WTC11 (cell line): ENCODE measurements around the gene NOXA1. TPM values are rescaled to one million over a fixed set of nuclear protein-coding genes. Genes with fewer than 3 reads are reported as not detected.

Source experiments
- ATAC-seq: fragments of 200-7000 bp; cut with Tn5 transposase; 2 replicates; pipeline ENCODE4 v1.10.0; 2021; ENCODE audit warnings: mild to moderate bottlenecking, moderate library complexity
- CTCF ChIA-PET: fragments of 300-600 bp; sonication (Branson Sonifier 250); formaldehyde crosslinking; loops from one replicate; lab custom pipeline; 2021; ENCODE audit warnings: antibody characterized with exemption; lab: Charles Lee
- POLR2A ChIA-PET: fragments of 350-600 bp; sonication (Branson Sonifier 250); formaldehyde crosslinking; loops from one replicate; lab custom pipeline; 2021; ENCODE audit warnings: antibody characterized with exemption; lab: Charles Lee
- DNase-seq: peaks from one replicate; pipeline ENCODE4 v3.0.0; 2021; ENCODE audit warnings: low spot score
- H3K27ac Mint-ChIP-seq: 2 replicates; pipeline ENCODE4 v1.8.0; 2021; ENCODE audit warnings: mixed read lengths
- H3K27me3 Mint-ChIP-seq: 2 replicates; pipeline ENCODE4 v1.8.0; 2021; ENCODE audit warnings: low read depth, mild to moderate bottlenecking, moderate library complexity, mixed read lengths
- H3K36me3 Mint-ChIP-seq: 2 replicates; pipeline ENCODE4 v1.8.0; 2021; ENCODE audit warnings: mixed read lengths
- H3K4me1 Mint-ChIP-seq: 2 replicates; pipeline ENCODE4 v1.8.0; 2022; ENCODE audit warnings: mixed read lengths
- H3K4me3 Mint-ChIP-seq: 2 replicates; pipeline ENCODE4 v1.8.0; 2021; ENCODE audit warnings: mild to moderate bottlenecking, moderate library complexity, mixed read lengths
- H3K9me3 Mint-ChIP-seq: 2 replicates; pipeline ENCODE4 v1.8.0; 2021; ENCODE audit warnings: mixed read lengths
- CREM ChIP-seq: sonication (generic); formaldehyde crosslinking; IDR thresholded peaks from 2 replicates; pipeline ENCODE4 v1.8.1; 2022; ENCODE audit warnings: mild to moderate bottlenecking, missing genetic modification reagents, moderate library complexity
- ESRRA ChIP-seq: sonication (generic); formaldehyde crosslinking; IDR thresholded peaks from 2 replicates; pipeline ENCODE4 v1.8.1; 2022; ENCODE audit warnings: mild to moderate bottlenecking, missing genetic modification reagents, borderline replicate concordance
- FOXP1 ChIP-seq: sonication (generic); formaldehyde crosslinking; IDR thresholded peaks from 2 replicates; pipeline ENCODE4 v1.8.0; 2022; ENCODE audit warnings: missing genetic modification reagents, mild to moderate bottlenecking, moderate library complexity, borderline replicate concordance
- JAZF1 ChIP-seq: fragments of 250-450 bp; sonication (Bioruptor Pico); IDR thresholded peaks from 2 replicates; pipeline ENCODE4 v1.9.0; 2021; ENCODE audit warnings: moderate library complexity, mild to moderate bottlenecking, inconsistent platforms
- NFATC4 ChIP-seq: fragments of 250-450 bp; sonication (Bioruptor Pico); IDR thresholded peaks from 2 replicates; pipeline ENCODE4 v1.9.0; 2021; ENCODE audit warnings: mild to moderate bottlenecking
- NR1H2 ChIP-seq: sonication (generic); formaldehyde crosslinking; IDR thresholded peaks from 2 replicates; pipeline ENCODE4 v1.9.0; 2021; ENCODE audit warnings: mild to moderate bottlenecking, moderate library complexity, missing genetic modification reagents
- PRRX2 ChIP-seq: fragments of 250-450 bp; sonication (Bioruptor Pico); IDR thresholded peaks from 2 replicates; pipeline ENCODE4 v1.8.0; 2021; ENCODE audit warnings: mild to moderate bottlenecking
- RELA ChIP-seq: sonication (generic); formaldehyde crosslinking; IDR thresholded peaks from 2 replicates; pipeline ENCODE4 v1.8.1; 2022; ENCODE audit warnings: missing genetic modification reagents, mild to moderate bottlenecking, borderline replicate concordance
- SOX15 ChIP-seq: fragments of 250-450 bp; sonication (Bioruptor Pico); IDR thresholded peaks from 2 replicates; pipeline ENCODE4 v1.9.0; 2021; ENCODE audit warnings: mild to moderate bottlenecking
- SP1 ChIP-seq: sonication (generic); formaldehyde crosslinking; conservative IDR thresholded peaks from 2 replicates; pipeline ENCODE4 v1.8.1; 2022; ENCODE audit warnings: missing genetic modification reagents
- TCF7 ChIP-seq: sonication (generic); formaldehyde crosslinking; IDR thresholded peaks from 2 replicates; pipeline ENCODE4 v1.8.0; 2022; ENCODE audit warnings: mild to moderate bottlenecking, low read depth, missing genetic modification reagents, moderate library complexity
- TEAD4 ChIP-seq: sonication (generic); formaldehyde crosslinking; IDR thresholded peaks from 2 replicates; pipeline ENCODE4 v1.8.0; 2022; ENCODE audit warnings: mild to moderate bottlenecking, missing genetic modification reagents
- ZNF121 ChIP-seq: sonication (generic); formaldehyde crosslinking; IDR thresholded peaks from 2 replicates; pipeline ENCODE4 v1.8.0; 2023; ENCODE audit warnings: missing genetic modification reagents
- total RNA-seq: library from RNA; stranded (reverse); gene quantifications from 3 replicates; pipeline ENCODE4 v1.2.3, GENCODE V29; 2021
- TF ChIP-seq, protein P1 (sequence below): fragments of 250-450 bp; sonication (Bioruptor Pico); IDR thresholded peaks from 2 replicates; pipeline ENCODE4 v1.9.0; 2021; ENCODE audit warnings: mild to moderate bottlenecking
- TF ChIP-seq, protein P2 (sequence below): sonication (generic); formaldehyde crosslinking; IDR thresholded peaks from 2 replicates; pipeline ENCODE4 v1.8.1; 2023; ENCODE audit warnings: mild to moderate bottlenecking, moderate library complexity, missing genetic modification reagents
- TF ChIP-seq, protein P3 (sequence below): sonication (generic); formaldehyde crosslinking; IDR thresholded peaks from 2 replicates; pipeline ENCODE4 v1.8.1; 2022; ENCODE audit warnings: low read depth, missing genetic modification reagents, borderline replicate concordance
- TF ChIP-seq, protein P4 (sequence below): sonication (generic); formaldehyde crosslinking; IDR thresholded peaks from 2 replicates; pipeline ENCODE4 v1.8.1; 2023; ENCODE audit warnings: mild to moderate bottlenecking, missing genetic modification reagents, borderline replicate concordance
- TF ChIP-seq, protein P5 (sequence below): sonication (generic); formaldehyde crosslinking; IDR thresholded peaks from 2 replicates; pipeline ENCODE4 v1.8.1; 2022; ENCODE audit warnings: mild to moderate bottlenecking, missing genetic modification reagents, moderate library complexity, borderline replicate concordance

Gene NOXA1
- total RNA-seq, 1 experiment from 2014 or later: 2.9 TPM

DNA sequence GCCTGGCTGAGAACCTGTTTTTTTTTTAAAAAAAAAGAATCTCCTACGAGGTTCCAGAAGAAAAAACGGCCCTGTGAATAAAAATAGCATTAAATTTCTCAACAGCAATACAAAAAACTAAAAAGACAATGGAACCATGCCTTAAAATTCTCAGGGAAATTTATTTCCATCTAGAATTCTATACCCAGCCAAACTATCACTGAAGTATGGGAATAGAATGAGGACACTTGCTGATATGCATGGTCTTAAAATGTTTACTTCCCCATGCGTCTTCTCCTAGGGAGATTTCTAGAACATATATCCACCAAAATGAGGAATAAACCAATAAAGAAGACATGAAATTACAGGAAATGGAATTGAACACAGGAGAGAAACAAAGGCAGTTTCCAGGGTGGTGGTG lies 52.5 kb downstream of the NOXA1 start (continued):
- TF ChIP-seq, protein P1, sequence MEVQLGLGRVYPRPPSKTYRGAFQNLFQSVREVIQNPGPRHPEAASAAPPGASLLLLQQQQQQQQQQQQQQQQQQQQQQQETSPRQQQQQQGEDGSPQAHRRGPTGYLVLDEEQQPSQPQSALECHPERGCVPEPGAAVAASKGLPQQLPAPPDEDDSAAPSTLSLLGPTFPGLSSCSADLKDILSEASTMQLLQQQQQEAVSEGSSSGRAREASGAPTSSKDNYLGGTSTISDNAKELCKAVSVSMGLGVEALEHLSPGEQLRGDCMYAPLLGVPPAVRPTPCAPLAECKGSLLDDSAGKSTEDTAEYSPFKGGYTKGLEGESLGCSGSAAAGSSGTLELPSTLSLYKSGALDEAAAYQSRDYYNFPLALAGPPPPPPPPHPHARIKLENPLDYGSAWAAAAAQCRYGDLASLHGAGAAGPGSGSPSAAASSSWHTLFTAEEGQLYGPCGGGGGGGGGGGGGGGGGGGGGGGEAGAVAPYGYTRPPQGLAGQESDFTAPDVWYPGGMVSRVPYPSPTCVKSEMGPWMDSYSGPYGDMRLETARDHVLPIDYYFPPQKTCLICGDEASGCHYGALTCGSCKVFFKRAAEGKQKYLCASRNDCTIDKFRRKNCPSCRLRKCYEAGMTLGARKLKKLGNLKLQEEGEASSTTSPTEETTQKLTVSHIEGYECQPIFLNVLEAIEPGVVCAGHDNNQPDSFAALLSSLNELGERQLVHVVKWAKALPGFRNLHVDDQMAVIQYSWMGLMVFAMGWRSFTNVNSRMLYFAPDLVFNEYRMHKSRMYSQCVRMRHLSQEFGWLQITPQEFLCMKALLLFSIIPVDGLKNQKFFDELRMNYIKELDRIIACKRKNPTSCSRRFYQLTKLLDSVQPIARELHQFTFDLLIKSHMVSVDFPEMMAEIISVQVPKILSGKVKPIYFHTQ (CRISPR knock-in tag): no peak

DNA sequence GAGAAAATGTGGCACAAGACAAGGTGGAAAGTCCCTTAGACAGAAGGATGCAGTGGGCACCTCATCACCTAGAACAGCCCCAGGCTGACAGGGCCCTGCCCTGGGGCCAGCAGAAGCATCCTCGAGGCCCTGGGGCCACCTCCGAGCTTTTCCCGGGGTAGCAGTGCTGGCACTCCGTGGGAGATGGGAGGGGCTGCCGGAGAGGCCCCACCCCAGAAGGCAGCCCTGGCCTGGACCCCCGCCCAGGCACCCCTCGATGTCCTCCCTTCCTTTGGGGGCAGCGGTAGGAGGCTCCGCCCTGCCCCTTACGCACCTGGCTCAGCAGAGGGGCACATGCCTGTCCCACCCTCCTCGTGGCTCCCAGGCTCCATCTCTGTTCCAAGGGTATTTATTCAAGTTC lies 53.7 kb downstream of the NOXA1 start:
- Mint-ChIP-seq H3K4me3 (no peak overlapping the region), H3K36me3 (peaks cover 21% of the 10 kb centered on the region), H3K9me3 (peaks cover 28% of the 10 kb centered on the region), H3K27me3 (peaks cover 10% of the 10 kb centered on the region; the same call in 1 of the 2 replicates), H3K4me1 (0 out of 2 replicates have a peak, but pooled peaks cover 4% of the 10 kb centered on the region), H3K27ac (peak overlapping the region; percentile 49; the same call in 1 of the 2 replicates)
- ChIA-PET CTCF (interaction anchor here (0.6 kb wide), 1 partner anchor 624 kb away, joined by 3 read pairs; no protein-coding TSS in a partner anchor), POLR2A (no interaction called here)
- TF ChIP-seq SP1 (CRISPR knock-in tag) (no peak), FOXP1 (CRISPR knock-in tag) (no peak), ESRRA (CRISPR knock-in tag) (no peak), TCF7 (CRISPR knock-in tag) (no peak), PRRX2 (CRISPR knock-in tag) (no peak), CREM (CRISPR knock-in tag) (no peak), NR1H2 (no peak), SOX15 (CRISPR knock-in tag) (no peak), NFATC4 (CRISPR knock-in tag) (no peak)
- TF ChIP-seq, protein P2, sequence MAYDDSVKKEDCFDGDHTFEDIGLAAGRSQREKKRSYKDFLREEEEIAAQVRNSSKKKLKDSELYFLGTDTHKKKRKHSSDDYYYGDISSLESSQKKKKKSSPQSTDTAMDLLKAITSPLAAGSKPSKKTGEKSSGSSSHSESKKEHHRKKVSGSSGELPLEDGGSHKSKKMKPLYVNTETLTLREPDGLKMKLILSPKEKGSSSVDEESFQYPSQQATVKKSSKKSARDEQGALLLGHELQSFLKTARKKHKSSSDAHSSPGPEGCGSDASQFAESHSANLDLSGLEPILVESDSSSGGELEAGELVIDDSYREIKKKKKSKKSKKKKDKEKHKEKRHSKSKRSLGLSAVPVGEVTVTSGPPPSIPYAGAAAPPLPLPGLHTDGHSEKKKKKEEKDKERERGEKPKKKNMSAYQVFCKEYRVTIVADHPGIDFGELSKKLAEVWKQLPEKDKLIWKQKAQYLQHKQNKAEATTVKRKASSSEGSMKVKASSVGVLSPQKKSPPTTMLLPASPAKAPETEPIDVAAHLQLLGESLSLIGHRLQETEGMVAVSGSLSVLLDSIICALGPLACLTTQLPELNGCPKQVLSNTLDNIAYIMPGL (CRISPR knock-in tag): no peak
- TF ChIP-seq, protein P3, sequence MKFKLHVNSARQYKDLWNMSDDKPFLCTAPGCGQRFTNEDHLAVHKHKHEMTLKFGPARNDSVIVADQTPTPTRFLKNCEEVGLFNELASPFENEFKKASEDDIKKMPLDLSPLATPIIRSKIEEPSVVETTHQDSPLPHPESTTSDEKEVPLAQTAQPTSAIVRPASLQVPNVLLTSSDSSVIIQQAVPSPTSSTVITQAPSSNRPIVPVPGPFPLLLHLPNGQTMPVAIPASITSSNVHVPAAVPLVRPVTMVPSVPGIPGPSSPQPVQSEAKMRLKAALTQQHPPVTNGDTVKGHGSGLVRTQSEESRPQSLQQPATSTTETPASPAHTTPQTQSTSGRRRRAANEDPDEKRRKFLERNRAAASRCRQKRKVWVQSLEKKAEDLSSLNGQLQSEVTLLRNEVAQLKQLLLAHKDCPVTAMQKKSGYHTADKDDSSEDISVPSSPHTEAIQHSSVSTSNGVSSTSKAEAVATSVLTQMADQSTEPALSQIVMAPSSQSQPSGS (CRISPR knock-in tag): no peak
- DNase-seq (no peak), ATAC-seq (no peak)

DNA sequence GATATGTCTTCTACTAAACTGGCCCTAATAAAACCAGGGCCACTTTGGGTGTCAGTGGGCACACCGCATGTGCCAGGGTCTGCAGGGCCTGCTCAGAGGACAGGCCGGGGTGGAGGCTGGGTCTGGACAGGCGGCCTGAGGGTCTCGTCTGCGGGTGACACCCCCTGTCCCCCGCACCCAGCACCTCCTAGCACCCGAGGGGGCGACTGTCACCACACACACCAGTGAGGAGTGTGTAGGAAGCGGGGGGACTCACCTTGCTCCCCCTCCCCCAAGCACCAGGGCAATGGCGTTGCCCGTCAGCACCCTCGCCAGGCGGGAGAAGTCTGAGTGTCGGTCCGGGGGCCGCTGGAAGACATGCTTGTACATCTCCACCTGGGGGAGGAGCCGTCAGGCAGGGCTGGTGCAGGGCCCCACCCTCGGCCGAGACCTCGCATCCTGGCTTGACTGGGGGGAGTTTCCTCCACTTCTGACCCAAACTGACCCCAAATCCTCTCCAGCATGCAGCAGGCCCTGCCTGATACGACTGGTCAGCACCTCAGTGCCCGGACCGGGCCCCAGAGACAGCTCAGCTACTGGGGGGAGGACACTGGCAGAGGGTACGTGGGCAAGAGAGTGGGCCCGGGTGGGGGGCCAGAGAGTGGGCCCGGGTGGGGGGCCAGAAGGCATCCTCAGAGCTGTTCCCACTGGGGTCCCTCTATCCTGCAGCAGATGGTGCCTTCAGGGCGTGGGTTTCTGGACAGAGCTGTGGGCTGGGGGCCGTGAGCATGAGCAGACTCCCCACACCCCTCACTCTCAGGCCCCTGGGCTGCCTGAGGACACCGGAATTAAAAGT lies 54.8 kb downstream of the NOXA1 start:
- H3K27me3 Mint-ChIP-seq: peaks cover 7% of the 10 kb centered on the region; the same call in 1 of the 2 replicates
- no peak overlapping the region for H3K4me3 Mint-ChIP-seq
- H3K27ac Mint-ChIP-seq: no peak overlapping the region
- peaks cover 25% of the 10 kb centered on the region for H3K9me3 Mint-ChIP-seq
- ATAC-seq: no peak
- CTCF ChIA-PET: no interaction called here
- 0 out of 2 replicates have a peak, but pooled peaks cover 4% of the 10 kb centered on the region for H3K4me1 Mint-ChIP-seq
- peaks cover 18% of the 10 kb centered on the region for H3K36me3 Mint-ChIP-seq
- POLR2A ChIA-PET: no interaction called here
- no peak for DNase-seq
- TF ChIP-seq, protein P4, sequence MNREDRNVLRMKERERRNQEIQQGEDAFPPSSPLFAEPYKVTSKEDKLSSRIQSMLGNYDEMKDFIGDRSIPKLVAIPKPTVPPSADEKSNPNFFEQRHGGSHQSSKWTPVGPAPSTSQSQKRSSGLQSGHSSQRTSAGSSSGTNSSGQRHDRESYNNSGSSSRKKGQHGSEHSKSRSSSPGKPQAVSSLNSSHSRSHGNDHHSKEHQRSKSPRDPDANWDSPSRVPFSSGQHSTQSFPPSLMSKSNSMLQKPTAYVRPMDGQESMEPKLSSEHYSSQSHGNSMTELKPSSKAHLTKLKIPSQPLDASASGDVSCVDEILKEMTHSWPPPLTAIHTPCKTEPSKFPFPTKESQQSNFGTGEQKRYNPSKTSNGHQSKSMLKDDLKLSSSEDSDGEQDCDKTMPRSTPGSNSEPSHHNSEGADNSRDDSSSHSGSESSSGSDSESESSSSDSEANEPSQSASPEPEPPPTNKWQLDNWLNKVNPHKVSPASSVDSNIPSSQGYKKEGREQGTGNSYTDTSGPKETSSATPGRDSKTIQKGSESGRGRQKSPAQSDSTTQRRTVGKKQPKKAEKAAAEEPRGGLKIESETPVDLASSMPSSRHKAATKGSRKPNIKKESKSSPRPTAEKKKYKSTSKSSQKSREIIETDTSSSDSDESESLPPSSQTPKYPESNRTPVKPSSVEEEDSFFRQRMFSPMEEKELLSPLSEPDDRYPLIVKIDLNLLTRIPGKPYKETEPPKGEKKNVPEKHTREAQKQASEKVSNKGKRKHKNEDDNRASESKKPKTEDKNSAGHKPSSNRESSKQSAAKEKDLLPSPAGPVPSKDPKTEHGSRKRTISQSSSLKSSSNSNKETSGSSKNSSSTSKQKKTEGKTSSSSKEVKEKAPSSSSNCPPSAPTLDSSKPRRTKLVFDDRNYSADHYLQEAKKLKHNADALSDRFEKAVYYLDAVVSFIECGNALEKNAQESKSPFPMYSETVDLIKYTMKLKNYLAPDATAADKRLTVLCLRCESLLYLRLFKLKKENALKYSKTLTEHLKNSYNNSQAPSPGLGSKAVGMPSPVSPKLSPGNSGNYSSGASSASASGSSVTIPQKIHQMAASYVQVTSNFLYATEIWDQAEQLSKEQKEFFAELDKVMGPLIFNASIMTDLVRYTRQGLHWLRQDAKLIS: no peak
- TF ChIP-seq RELA (CRISPR knock-in tag): no peak
- no peak for TF ChIP-seq JAZF1 (CRISPR knock-in tag)
- TF ChIP-seq, protein P1 (CRISPR knock-in tag): no peak
- TF ChIP-seq, protein P5, sequence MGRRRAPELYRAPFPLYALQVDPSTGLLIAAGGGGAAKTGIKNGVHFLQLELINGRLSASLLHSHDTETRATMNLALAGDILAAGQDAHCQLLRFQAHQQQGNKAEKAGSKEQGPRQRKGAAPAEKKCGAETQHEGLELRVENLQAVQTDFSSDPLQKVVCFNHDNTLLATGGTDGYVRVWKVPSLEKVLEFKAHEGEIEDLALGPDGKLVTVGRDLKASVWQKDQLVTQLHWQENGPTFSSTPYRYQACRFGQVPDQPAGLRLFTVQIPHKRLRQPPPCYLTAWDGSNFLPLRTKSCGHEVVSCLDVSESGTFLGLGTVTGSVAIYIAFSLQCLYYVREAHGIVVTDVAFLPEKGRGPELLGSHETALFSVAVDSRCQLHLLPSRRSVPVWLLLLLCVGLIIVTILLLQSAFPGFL: no peak
- TF ChIP-seq TEAD4 (CRISPR knock-in tag): no peak
- no peak for TF ChIP-seq ZNF121 (CRISPR knock-in tag)
